Left lung (tissue), 10 donors: ENCODE data around the gene DEPP1. TPM values are rescaled to one million over a fixed set of nuclear protein-coding genes. Genes with fewer than 3 reads are reported as not detected.

Source experiments
- ATAC-seq: fragments of 200-7000 bp; cut with Tn5 transposase; one replicate; pipeline ENCODE4 v1.9.1; 2020; ENCODE audit warnings: moderate library complexity
- DNase-seq, 4 donors: peaks; one replicate each; pipeline ENCODE4 v3.0.0-alpha.2; 2013 to 2020
- H3K27ac ChIP-seq, 2 donors: fragments of 200-600 bp; sonication (generic) in 1 of 2; one replicate each; pipeline versions ENCODE4 v1.5.0 to v1.8.0; 2020 to 2021
- H3K27me3 ChIP-seq, 2 donors: fragments of 200-600 bp; sonication (generic) in 1 of 2; one replicate each; pipeline versions ENCODE4 v1.5.0 to v1.8.0; 2020 to 2021
- H3K36me3 ChIP-seq, 2 donors: fragments of 200-600 bp; sonication (generic) in 1 of 2; one replicate each; pipeline versions ENCODE4 v1.5.0 to v1.8.0; 2020 to 2021
- H3K4me1 ChIP-seq, 2 donors: fragments of 200-600 bp; one replicate each; pipeline ENCODE4 v1.8.0; 2021
- H3K4me3 ChIP-seq, 2 donors: fragments of 200-600 bp; sonication (generic) in 1 of 2; one replicate each; pipeline versions ENCODE4 v1.5.0 to v1.8.0; 2020 to 2021; ENCODE audit warnings: mild to moderate bottlenecking in 1 of 2
- H3K9me3 ChIP-seq, 2 donors: fragments of 200-600 bp; sonication (generic) in 1 of 2; one replicate each; pipeline versions ENCODE4 v1.5.0 to v1.8.0; 2020 to 2021
- intact Hi-C, 2 donors: fragments of 100-400 bp; cut with DNase I; formaldehyde crosslinking; loops; one replicate each; pipeline versions ENCODE4 v1.11.2 to v1.14.2; 2022
- polyA plus RNA-seq, 6 donors: library from polyadenylated mRNA; unstranded; fragments of 120-200 nt; gene quantifications; one replicate each; pipeline ENCODE4 v1.2.1, GENCODE V29; 2013; ENCODE audit not compliant: insufficient read length in 6 of 6
- total RNA-seq, 2 donors: library from RNA; stranded (reverse); fragmentation: NEBNext Ultra II Directional; extraction: Animal tissue kit (Norgen Biotek cat#: 25700); gene quantifications; one replicate each; pipeline ENCODE4 v1.2.1, GENCODE V29; 2021
- TF ChIP-seq, protein P1 (sequence below), 2 donors: fragments of 200-600 bp; sonication (generic) in 1 of 2; IDR thresholded peaks; one replicate each; pipeline versions ENCODE4 v1.5.0 to v1.8.0; 2021; ENCODE audit warnings: antibody characterized with exemption in 2 of 2
- donor health status: DM: no; HTN: yes; CAD: no.
- donor health status: DM: no; HTN: no; CAD: no.

DEPP1 gene
- total and polyA plus RNA-seq, 8 donors, result 18.5 to 59.8 (median 28.3) TPM

DNA sequence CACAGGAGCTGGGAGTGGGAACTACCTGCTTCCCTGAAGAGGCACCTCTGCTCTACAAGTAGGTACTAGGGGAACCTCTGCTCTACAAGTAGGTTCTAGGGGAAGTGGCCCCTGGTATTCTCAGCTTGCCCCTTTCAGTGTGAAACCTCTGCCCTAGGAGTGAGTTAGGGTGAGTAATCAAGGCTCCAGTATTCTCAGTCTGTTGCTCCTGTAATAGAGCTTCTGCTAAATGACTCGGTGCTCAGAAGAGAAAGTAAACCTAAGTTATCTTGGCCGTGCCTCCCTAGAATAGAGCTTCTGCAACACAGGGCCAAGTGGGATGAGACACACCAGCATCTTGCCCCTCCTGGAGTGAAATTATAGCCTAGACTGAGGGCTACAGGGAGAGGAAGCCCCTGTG is 32.4 kb downstream of the DEPP1 start:
- ATAC-seq (peak; percentile 57), DNase-seq (no peak)
- TF ChIP-seq, protein P1, sequence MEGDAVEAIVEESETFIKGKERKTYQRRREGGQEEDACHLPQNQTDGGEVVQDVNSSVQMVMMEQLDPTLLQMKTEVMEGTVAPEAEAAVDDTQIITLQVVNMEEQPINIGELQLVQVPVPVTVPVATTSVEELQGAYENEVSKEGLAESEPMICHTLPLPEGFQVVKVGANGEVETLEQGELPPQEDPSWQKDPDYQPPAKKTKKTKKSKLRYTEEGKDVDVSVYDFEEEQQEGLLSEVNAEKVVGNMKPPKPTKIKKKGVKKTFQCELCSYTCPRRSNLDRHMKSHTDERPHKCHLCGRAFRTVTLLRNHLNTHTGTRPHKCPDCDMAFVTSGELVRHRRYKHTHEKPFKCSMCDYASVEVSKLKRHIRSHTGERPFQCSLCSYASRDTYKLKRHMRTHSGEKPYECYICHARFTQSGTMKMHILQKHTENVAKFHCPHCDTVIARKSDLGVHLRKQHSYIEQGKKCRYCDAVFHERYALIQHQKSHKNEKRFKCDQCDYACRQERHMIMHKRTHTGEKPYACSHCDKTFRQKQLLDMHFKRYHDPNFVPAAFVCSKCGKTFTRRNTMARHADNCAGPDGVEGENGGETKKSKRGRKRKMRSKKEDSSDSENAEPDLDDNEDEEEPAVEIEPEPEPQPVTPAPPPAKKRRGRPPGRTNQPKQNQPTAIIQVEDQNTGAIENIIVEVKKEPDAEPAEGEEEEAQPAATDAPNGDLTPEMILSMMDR (IDR thresholded peaks at IDR 0.05), result no peak
- no peaks in the 10 kb centered on the region for H3K36me3 ChIP-seq
- H3K4me3 ChIP-seq, result no peak overlapping the region
- peaks cover 0 to 7% of the 10 kb centered on the region in 2 donors for H3K9me3 ChIP-seq
- H3K27ac ChIP-seq, result peak overlapping the region in 1 of 2 donors; percentile 64
- no peaks in the 10 kb centered on the region for H3K27me3 ChIP-seq
- intact Hi-C loops, result no loop called here
- peaks cover 0 to 54% of the 10 kb centered on the region in 2 donors for H3K4me1 ChIP-seq

DNA sequence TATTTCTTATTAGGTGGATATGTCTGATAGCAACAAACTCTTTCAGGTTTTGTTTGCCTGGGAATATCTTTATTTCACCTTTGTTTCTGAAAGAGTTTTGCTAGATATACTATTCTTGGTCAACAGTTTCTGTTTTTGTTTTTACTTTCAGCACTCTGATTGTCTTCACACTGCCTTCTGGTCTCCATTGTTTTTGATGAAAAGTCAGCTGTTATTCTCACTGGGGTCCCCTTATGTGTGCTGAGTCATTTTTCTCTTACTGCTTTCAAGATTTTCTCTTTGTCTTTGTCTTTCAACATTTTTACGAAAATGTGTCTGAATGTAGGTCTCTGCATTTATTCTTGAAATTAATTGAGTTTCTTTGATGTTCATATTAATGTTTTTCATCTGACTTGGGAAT is 34.3 kb downstream of the DEPP1 start:
- Histone ChIP-seq H3K4me3 (no peak overlapping the region), H3K36me3 (no peaks in the 10 kb centered on the region), H3K9me3 (peaks cover 0 to 7% of the 10 kb centered on the region in 2 donors), H3K27me3 (no peaks in the 10 kb centered on the region), H3K27ac (no peak overlapping the region), H3K4me1 (peaks cover 0 to 55% of the 10 kb centered on the region in 2 donors)
- intact Hi-C loops, result no loop called here
- DNase-seq (no peak), ATAC-seq (no peak)
- TF ChIP-seq, protein P1 (IDR thresholded peaks at IDR 0.05), result no peak

DNA sequence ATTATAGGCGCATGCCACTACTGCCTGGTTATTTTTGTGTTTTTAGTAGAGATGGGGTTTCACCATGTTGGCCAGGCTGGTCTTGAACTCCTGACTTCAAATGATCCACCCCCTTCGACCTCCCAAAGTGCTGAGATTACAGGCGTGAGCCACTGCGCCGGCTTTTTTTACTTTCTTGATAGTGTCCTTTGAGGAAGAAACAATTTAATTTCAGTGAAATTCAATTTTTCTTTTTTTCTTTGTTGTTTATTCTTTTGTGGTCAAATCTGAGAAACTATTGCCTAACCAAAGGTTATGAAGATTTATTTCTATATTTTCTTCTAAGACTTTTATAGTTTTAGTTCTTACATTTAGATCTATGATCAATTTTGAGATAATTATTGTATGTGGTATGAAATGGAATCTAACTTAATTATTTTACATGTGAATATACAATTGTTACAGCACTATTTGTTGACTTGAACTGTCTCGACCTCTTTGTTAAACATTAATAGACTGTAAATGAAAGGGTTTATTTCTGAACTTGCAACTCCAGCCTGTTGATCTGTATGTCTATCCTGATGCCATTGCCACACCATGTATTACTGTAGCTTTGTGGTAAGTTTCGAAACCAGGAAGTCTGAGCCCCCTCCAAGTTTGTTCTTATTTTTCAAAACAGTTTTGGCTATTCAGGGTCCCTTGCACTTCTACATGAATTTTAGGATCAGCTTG is 38.8 kb downstream of the DEPP1 start:
- H3K9me3 ChIP-seq, result peaks cover 0 to 7% of the 10 kb centered on the region in 2 donors
- no peaks in the 10 kb centered on the region for H3K27me3 ChIP-seq
- peak overlapping the region in 1 of 2 donors; percentile 54 for H3K27ac ChIP-seq
- ATAC-seq (peak; percentile 47), DNase-seq (no peak)
- no peak overlapping the region for H3K4me3 ChIP-seq
- intact Hi-C loops, result no loop called here
- H3K36me3 ChIP-seq, result no peaks in the 10 kb centered on the region
- TF ChIP-seq, protein P1 (IDR thresholded peaks at IDR 0.05), result no peak
- peaks cover 8 to 57% of the 10 kb centered on the region in 2 donors for H3K4me1 ChIP-seq

DNA sequence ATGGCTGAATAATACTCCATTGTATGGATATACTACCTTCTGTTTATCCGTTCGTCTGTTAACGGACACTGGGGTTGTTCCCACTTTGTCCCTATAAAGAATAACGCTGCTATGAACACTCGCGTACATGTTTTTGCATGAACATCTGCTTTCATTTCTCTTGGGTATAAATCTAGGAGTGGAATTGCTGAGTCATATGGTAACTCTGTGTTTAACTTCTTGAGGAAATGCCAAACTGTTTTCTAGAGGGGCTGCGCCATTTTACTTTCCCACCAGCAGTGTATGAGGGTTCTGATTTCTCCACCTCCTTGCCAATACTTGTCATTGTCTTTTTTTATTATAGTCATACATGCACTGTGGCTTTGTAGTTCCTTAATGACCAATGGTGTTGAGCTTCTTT is 39.7 kb downstream of the DEPP1 start:
- Histone ChIP-seq H3K4me3 (no peak overlapping the region), H3K27ac (peak overlapping the region in 1 of 2 donors; percentile 54), H3K27me3 (no peaks in the 10 kb centered on the region), H3K36me3 (no peaks in the 10 kb centered on the region), H3K4me1 (peaks cover 8 to 64% of the 10 kb centered on the region in 2 donors), H3K9me3 (no peaks in the 10 kb centered on the region)
- intact Hi-C loops, result no loop called here
- TF ChIP-seq, protein P1 (IDR thresholded peaks at IDR 0.05), result no peak
- no peak for ATAC-seq
- no peak for DNase-seq

DNA sequence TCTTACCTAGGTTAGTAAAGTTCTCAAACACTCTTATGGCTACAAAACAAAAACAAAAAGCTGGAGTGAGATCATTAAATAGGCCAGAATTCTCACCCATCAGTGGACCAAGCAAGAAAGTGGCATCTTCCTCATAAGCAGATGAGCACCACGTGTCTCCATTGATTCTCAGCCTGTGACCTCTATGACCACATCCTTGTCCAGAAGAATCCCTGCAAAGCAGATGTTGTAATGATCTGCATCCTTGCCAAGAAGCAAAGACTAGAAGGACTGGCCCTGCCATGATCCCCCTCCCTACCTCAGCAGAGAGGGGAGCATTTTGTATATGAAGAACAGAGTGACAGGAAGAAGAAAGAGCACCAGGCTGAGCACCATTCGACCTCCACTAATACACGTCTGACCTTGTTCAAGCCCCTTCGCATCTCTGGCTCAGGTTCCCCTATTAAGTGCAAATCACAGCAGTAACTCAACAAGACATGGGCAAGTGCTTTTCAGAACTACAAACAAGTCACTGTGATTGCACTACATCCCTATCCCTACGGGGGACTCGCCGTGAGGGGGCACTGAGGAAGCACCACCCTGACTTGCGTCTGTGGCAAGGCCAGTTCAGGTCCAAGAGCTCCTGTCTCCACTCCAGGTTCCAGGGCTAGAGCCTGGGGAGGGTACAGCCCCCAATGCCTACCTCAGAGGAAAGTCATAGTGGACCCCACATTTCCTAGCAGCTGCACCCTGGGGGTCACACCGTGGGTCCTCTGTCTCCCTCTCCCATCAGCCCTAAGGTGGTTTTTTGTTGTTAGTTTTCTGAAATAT is 41.2 kb downstream of the DEPP1 start:
- Histone ChIP-seq H3K27me3 (no peaks in the 10 kb centered on the region), H3K4me3 (no peak overlapping the region), H3K4me1 (peaks cover 8 to 77% of the 10 kb centered on the region in 2 donors), H3K9me3 (no peaks in the 10 kb centered on the region), H3K36me3 (no peaks in the 10 kb centered on the region), H3K27ac (no peak overlapping the region)
- DNase-seq (peak in 1 of 4 donors; percentile 30), ATAC-seq (no peak)
- intact Hi-C loops, result no loop called here
- TF ChIP-seq, protein P1 (IDR thresholded peaks at IDR 0.05), result no peak
